IPS-NIHi7 (cell line): ENCODE data around the gene TMEM51.
A peak's percentile ranks its signal among the peaks of the same experiment; 100 is the strongest.
"Not testable (repeated sequence)": the region's sequence is repeated elsewhere in the genome, so short reads cannot be mapped to it uniquely, and the experiment has no call there.

Experiments used
- DNase-seq: peaks from one replicate; pipeline ENCODE4 v3.0.0; 2012; ENCODE audit warnings: mixed read lengths; ENCODE audit errors: extremely low spot score

The TMEM51 gene

GRCh38 chr1:15153842-15154479 lies 414 bp downstream of the TMEM51 start:
- peak; percentile 71 for DNase-seq

DNA sequence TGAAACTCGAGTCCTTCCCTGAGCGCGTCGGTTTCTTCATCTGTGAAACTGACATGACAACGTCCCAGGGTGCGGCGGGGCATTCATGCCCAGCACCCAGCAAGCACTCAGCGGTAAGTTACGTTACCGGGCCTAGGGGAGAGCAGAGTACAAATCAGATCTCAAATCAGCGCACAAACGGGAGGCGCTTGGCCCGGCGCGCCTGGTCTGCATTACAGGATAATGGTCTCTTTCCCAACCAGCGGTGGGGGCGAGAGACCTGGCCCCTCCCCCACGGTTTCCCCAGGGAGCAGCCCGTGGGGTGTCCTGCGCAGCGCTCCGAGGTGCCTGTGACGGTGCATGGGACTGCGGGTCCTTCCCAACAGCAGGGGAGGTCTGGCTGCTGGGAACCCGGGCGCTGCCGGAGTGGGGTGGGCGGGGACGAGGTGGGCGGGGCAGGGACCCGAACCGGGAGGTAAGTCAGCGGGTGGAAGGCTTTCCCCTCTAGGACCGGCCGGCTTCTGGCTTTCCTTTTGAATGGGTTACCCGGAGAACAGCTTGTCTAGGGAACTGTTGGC lies 1.0 kb downstream of the TMEM51 start:
- DNase-seq = peak; percentile 60

- DNase-seq = no peak
Measured at GRCh38 chr1:15155191-15155590, 1.6 kb downstream of the TMEM51 start.

DNA sequence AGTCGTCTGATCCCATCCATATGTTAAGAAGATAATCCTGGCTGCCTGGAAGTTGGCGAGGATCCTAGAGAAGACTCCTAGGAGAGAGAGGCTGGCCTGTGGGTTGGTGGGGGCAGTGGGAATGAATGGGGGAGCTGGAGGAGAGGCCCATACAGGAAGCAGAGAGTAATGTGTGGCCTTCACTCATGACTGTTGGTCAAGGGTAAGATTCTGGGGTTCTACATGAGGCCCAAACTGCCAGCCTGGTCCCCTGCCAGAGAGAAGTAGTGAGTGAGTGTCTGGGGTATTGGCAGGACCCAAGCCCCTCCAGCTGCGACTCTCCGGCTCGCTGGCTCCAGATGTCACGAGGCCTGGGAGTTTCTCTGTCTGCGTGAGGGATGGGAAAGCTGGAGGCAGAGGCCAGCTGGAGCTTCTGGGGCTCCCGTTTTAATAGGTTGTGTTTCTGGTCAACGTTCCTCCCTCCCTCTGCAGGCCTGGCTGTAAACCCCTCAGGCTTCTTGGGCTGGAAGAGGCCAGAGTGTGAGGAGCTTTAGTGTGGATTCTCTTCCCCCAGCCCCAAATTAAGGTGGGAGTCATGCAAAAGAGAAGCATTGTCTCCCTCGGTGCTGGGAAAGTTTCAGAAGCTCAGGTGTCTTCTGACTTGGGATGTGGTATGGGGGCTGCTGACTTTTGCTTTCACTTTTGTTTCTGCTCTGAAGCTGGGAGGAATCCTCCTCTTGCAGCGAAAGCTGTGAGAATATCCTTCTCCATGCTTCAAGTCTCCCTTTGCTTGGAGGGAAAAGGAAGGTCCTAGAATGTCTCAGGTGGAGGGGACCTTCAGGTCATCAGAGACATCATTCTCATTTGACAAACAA lies 2.6 kb downstream of the TMEM51 start:
- DNase-seq = no peak

GRCh38 chr1:15156807-15157380 lies 3.3 kb downstream of the TMEM51 start:
- no peak for DNase-seq

DNA sequence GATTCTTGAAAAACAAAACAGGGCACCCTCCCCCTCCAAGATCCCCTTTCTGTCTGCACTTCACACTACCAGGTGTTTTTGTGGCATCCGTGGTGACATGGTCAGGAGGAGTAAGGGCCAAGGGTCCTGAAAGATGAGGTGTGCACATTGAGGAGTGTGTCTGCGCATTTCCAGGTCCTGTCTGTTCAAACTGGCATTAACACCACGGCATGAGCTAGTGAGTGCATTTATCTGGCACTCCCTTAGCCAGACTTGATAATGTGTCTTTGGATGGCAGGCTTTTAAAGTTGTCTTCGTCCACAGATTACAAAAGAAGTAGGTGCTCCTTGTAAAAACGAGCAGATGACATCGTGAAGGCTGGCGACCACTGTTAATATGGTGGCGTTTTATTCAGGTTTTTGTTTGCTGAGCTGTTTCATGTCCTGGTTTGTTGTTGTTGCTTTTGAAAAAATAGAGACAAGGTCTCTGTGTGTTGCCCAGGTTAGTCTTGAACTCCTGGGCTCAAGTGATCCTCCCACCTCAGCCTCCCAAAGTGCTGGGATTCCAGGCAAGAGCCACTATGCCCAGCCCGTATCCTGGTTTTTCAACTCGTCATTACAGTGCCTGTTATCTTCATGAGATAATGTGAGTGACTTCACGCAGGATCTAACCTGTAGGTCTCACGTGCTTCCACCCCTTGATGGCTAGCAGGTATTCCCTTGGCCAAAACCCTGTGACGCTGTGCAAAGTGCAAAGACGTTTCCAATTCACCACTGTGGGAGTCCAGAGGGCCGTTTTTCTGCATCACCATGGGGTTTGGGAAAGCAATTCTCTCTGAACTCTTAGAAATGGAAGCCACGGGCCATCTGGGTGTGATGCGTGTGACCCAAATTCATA lies 4.2 kb downstream of the TMEM51 start:
- DNase-seq = no peak

GRCh38 chr1:15158506-15159165 lies 5.1 kb downstream of the TMEM51 start:
- no peak for DNase-seq

DNA sequence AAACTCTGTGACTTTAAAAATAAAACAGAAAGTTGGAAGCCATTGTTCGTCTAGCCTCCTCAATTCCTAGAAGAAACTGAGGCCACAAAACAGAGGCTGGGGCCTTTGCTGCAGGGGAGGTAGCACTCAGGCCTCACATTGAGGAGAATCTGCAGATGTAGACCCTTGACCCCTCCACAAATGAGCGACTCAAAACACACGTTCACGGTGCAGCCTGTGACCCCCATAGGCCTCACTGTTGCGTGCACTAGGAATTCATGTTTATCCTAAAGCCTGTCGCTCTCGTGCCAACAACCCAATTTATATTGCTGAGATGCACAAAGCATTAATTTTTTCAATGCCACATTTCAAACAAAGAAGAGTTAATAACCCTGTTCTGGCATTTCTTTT lies 5.6 kb downstream of the TMEM51 start:
- DNase-seq = no peak

DNA sequence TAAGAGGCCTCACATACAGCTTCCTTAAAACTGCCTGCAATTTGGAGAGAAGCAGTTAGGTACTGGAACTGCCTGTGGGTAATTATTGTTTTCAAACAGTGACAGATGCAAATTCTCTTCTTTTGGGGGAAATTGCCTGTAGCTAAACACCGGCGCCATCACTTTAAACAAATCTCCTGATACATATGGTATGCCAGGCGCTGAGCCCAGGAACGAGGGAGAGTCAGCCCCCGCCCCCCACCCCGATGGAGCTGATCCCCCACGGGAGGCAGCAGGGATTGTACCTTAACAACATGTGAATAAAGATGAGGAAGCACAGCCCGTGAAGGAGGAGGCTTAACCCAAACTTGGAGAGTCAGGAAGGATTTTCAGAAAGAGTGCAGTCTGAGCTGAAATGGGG lies 7.1 kb downstream of the TMEM51 start:
- no peak for DNase-seq

DNA sequence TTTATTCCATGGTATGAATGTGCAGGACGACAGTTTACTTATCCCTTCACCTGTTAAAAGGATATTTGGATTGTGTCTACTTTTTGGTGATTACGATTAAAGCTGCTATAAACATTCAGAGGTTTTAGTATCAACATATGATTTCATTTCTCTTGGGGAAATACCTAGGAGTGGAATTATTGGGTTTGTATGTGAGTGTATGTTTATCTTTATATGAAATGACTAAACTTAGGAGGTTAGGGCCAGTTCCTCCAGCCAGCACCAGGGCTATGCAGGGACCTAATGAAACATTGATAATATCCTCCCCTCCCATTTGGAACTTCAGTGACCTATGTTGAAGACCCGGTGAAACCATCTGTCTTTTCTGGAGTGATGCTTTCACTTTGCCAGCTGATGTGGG lies 13.8 kb downstream of the TMEM51 start:
- no peak for DNase-seq

GRCh38 chr1:15168479-15168878 lies 14.9 kb downstream of the TMEM51 start:
- no peak for DNase-seq

- no peak for DNase-seq
Measured at GRCh38 chr1:15170071-15170470, 16.5 kb downstream of the TMEM51 start.

DNA sequence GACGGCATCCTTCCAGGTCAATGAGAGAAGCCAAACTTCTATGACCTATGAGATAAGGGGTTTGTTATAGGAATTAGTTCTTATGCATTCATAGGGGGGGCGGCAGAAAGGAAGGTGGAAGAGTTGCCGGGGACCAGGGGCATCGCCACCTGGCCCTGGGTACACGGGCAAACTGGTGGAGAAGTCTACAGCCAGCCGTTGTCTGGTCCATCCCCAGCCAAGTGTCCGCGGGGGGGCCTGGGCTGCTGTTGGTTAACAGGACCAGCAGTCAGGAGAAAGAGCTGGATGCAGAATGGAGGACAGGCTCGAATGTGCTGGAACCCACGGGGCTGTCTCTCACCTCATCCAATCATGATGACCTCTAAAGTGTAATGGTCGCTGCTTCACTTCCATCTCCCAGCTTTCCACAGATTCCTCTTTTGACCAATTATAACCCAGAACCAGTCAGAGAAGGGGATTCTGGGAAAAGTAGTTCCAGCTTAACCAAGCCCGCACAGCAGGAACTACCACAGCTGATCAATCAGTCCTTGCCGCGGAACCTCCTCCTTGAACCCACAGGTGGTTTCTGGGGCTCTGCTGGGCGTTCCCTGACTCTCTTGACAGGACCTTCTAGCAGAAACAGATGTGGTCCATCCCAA lies 17.8 kb downstream of the TMEM51 start:
- peak; percentile 49 for DNase-seq

DNA sequence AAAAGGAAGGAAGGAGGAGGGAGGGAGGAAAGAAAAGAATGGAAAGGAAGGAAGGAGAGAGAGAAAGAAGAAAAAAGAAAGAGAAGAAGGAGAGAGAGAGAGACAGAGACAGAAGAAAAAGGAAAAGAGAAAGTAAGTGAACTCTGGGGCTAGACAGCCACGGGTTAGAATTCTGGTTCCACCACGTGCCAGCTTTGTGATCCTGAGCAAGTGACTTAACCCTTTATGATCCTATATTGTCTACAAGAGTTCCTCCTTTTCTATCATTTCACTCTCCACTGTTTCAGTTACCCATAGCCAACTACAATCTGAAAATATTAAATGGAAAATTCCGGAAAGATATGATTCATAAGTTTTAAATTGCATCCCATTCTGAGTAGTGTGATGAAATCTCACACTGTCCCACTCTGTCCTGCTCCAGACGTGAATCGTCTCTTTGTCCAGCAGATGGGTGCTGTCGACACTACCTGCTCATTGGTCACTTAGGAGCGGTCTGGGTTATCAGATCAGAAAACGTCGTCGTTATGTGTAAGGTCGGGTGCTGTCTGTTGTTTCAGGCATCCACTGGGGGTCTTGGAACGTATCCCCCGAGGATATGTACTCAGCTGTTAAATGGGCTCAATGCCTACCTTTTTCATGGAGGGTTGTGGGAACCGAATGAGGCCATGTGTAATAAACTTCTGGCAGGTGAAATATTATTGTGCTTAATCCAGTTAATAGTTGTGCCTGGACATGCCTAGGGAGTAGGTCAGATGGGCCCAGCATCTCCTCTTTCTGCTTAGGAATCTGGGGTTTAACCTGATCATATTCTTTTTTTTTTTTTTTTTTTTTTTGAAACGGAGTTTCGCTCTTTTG lies 19.1 kb downstream of the TMEM51 start:
- DNase-seq = no peak

GRCh38 chr1:15173863-15174614 lies 20.5 kb downstream of the TMEM51 start:
- no peak for DNase-seq

DNA sequence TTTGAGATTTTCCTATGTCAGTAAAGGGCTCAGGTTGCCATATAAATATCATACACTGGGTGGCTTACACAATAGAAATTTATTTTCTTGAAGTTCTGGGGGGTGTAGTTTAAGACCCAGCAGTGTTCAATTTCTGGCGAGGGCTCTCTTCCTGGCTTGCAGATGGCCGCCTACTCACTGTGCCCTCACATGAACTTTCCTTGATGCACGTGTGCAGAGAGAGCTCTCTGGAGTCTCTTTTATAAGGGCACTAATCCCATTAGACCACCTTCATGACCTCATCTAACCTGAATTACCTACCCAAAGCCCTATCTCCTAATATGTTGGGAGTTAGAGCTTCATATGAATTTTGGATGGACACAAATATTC lies 21.1 kb downstream of the TMEM51 start:
- no peak for DNase-seq

GRCh38 chr1:15175324-15176094 lies 22.0 kb downstream of the TMEM51 start:
- not testable (repeated sequence) for DNase-seq

DNA sequence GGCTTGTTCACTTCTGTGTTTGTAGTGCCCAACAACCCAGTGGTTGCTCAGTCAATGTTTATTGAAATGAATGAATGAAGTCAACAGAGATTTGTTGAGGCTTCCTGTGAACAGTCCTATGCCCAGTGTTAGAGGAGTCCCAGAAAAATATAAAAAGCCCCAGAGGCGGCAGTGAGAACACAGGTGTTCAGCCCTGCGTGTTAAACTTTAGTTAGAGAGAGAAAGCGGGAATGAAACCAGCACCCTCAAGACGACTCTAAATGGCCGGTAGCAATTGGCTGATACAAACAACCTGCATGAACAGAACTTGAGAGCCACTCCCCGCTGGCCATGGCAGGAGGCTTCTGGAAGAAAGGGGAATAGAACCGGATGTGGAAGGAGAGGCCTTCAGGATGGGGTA lies 22.6 kb downstream of the TMEM51 start:
- no peak for DNase-seq
